ENCODE results near the gene ZNF324. TPM values are rescaled to one million over a fixed set of nuclear protein-coding genes. Genes with fewer than 3 reads are reported as not detected.

ZNF324 gene
- total RNA-seq, 1 donor from 2014 or later: 9.3 TPM

DNA sequence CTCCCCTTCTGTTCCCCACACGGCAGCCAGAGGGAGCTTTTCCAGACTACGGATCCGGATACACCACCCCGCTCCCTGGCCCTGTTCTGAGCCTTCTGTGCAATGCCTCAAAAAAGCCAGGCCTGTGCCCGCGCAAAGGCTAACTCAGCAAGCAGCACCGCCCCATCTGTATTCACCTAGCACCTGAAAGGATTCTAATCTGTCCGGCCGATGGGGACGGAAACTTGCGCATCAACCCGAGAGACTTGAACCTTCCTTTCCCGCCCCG, 52.1 kb downstream of the ZNF324 start:
- peak overlapping the region; percentile 86 for H3K27ac ChIP-seq (ENCODE audit: low read depth, low read length)
- peak overlapping the region; percentile 93 for H3K9ac ChIP-seq (ENCODE audit: low read length)
- peaks cover 24% of the 10 kb centered on the region for H3K4me1 Mint-ChIP-seq (ENCODE audit: low read depth, unreplicated experiment)
- H3K27me3 Mint-ChIP-seq (ENCODE audit: low read depth, unreplicated experiment): no peaks in the 10 kb centered on the region
- peaks cover 12% of the 10 kb centered on the region for H3K36me3 Mint-ChIP-seq (ENCODE audit: low read depth, unreplicated experiment)
- no peak for TF ChIP-seq EZH2 (IDR thresholded peaks at IDR 0.05; ENCODE audit: insufficient read depth, low read length)
- TF ChIP-seq, protein P1, sequence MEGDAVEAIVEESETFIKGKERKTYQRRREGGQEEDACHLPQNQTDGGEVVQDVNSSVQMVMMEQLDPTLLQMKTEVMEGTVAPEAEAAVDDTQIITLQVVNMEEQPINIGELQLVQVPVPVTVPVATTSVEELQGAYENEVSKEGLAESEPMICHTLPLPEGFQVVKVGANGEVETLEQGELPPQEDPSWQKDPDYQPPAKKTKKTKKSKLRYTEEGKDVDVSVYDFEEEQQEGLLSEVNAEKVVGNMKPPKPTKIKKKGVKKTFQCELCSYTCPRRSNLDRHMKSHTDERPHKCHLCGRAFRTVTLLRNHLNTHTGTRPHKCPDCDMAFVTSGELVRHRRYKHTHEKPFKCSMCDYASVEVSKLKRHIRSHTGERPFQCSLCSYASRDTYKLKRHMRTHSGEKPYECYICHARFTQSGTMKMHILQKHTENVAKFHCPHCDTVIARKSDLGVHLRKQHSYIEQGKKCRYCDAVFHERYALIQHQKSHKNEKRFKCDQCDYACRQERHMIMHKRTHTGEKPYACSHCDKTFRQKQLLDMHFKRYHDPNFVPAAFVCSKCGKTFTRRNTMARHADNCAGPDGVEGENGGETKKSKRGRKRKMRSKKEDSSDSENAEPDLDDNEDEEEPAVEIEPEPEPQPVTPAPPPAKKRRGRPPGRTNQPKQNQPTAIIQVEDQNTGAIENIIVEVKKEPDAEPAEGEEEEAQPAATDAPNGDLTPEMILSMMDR (IDR thresholded peaks at IDR 0.05; ENCODE audit: insufficient read depth, low read depth, low read length): peak; percentile 39
- H3K4me2 ChIP-seq (ENCODE audit: low read length): peak overlapping the region; percentile 96
- FAIRE-seq: no peak
- no peaks in the 10 kb centered on the region for H3K9me3 ChIP-seq (ENCODE audit: insufficient read depth, low read depth, low read length)
- H3K9me3 Mint-ChIP-seq (ENCODE audit: unreplicated experiment): no peaks in the 10 kb centered on the region
- peaks cover 2% of the 10 kb centered on the region for H3K36me3 ChIP-seq (ENCODE audit: insufficient read depth, low read length)
- H3K4me3 ChIP-seq (ENCODE audit: insufficient read depth, low read depth, low read length): peak overlapping the region; percentile 82
- peaks cover 47% of the 10 kb centered on the region for H3K79me2 ChIP-seq (ENCODE audit: insufficient read depth, low read length)
- peaks cover 20% of the 10 kb centered on the region for H4K20me1 ChIP-seq (ENCODE audit: insufficient read depth, low read length)
- peaks cover 13% of the 10 kb centered on the region for H3K4me1 ChIP-seq (ENCODE audit: insufficient read depth, low read length)
- peak overlapping the region; percentile 100 for H3K4me3 Mint-ChIP-seq (ENCODE audit: unreplicated experiment)
- peak overlapping the region; percentile 88 for H2AFZ ChIP-seq (ENCODE audit: low read depth, low read length)
- peak; percentile 60 for DNase-seq (ENCODE audit: low read depth)
- H3K27me3 ChIP-seq (ENCODE audit: insufficient read depth, low read length): no peaks in the 10 kb centered on the region
- H3K27ac Mint-ChIP-seq (ENCODE audit: unreplicated experiment): peak overlapping the region; percentile 94

DNA sequence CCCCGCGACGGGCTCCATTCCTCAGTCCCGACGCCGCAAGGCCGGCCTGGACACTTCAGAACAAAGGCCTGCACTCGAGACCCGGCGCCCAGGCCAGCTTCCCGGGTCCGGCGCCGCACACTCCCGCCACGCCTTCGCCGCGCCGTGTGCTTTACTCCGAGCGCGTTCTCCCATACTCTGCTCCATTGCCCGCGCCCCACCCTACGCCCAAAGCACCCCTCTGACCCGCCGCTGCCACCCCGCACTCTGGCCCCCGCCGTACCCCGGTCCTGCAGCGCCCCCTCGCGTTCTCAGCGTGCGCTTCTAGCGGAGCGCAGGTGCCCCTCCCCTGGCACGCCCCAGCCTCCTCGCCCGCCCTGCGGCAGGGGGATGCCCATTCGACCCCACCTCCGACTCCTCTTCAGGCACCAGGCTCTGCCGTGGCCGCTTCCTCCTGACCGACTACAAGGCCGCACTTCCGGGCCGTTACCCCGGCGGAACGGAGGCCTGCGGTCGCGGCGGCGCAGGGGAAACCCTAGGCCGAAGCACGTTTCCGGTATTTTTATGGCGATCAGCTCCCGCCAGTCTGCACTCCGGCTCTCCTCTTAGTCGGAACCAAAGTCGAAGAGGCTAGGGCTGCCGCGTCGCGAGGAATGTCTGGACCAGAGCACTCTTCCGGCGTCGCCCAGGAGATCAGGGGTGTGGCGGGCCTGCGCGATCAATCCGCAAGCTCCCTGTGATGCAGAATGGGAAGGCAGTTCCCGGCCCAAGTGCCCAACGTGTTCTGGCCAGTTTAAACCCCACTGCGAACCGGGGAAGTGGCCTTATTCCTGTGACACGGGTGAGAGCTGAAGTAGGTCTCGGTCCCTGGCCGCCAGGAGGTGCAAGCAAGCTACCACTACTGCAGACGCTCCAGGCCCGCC, 52.7 kb downstream of the ZNF324 start, which contains the start of gene ZBTB45:
Gene ZBTB45, minus strand, starts transcription at position 456 of the 902 bp plus-strand sequence. CDS start 2,137 bp downstream, outside the sequence.
- Histone ChIP-seq H4K20me1 (ENCODE audit: insufficient read depth, low read length) (peaks cover 20% of the 10 kb centered on the region), H3K79me2 (ENCODE audit: insufficient read depth, low read length) (peaks cover 44% of the 10 kb centered on the region), H3K9me3 (ENCODE audit: insufficient read depth, low read depth, low read length) (no peaks in the 10 kb centered on the region), H3K4me1 (ENCODE audit: insufficient read depth, low read length) (peaks cover 10% of the 10 kb centered on the region), H3K9ac (ENCODE audit: low read length) (peak within 1 kb of the TSS; percentile 93), H2AFZ (ENCODE audit: low read depth, low read length) (peak within 1 kb of the TSS; percentile 88), H3K36me3 (ENCODE audit: insufficient read depth, low read length) (peaks cover 2% of the 10 kb centered on the region), H3K4me2 (ENCODE audit: low read length) (peak within 1 kb of the TSS; percentile 96), H3K27ac (ENCODE audit: low read depth, low read length) (peak within 1 kb of the TSS; percentile 86), H3K27me3 (ENCODE audit: insufficient read depth, low read length) (no peaks in the 10 kb centered on the region), H3K4me3 (ENCODE audit: insufficient read depth, low read depth, low read length) (peak within 1 kb of the TSS; percentile 82)
- DNase-seq (ENCODE audit: low read depth) (peak; percentile 94), FAIRE-seq (no peak)
- Mint-ChIP-seq H3K9me3 (ENCODE audit: unreplicated experiment) (no peaks in the 10 kb centered on the region), H3K4me1 (ENCODE audit: low read depth, unreplicated experiment) (peaks cover 24% of the 10 kb centered on the region), H3K27me3 (ENCODE audit: low read depth, unreplicated experiment) (no peaks in the 10 kb centered on the region), H3K36me3 (ENCODE audit: low read depth, unreplicated experiment) (peaks cover 12% of the 10 kb centered on the region), H3K4me3 (ENCODE audit: unreplicated experiment) (peak within 1 kb of the TSS; percentile 100), H3K27ac (ENCODE audit: unreplicated experiment) (peak within 1 kb of the TSS; percentile 94)
- no peak for TF ChIP-seq EZH2 (IDR thresholded peaks at IDR 0.05; ENCODE audit: insufficient read depth, low read length)
- TF ChIP-seq, protein P1 (IDR thresholded peaks at IDR 0.05; ENCODE audit: insufficient read depth, low read depth, low read length): peak; percentile 17

DNA sequence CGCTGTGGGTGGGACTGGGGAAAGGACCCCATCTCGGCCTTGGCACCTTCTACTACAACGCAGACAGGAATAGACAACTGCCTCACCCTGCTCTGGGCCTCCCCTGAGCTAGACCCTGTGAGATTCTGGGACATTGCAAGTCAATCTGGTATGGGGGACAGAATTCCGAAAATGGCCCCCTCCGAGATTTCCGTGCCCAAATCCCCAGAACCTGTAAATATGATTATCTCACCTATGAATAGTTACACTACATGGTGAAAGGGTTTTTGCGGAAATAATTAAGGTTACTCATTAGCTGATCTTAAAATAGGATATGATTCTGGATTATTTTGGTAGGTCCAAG, 53.3 kb downstream of the ZNF324 start:
- peaks cover 12% of the 10 kb centered on the region for H3K36me3 Mint-ChIP-seq (ENCODE audit: low read depth, unreplicated experiment)

More for the DNA sequence above, 53.3 kb downstream of the ZNF324 start:
- FAIRE-seq (no peak), DNase-seq (ENCODE audit: low read depth) (no peak)
- Histone ChIP-seq H4K20me1 (ENCODE audit: insufficient read depth, low read length) (peaks cover 20% of the 10 kb centered on the region), H3K4me3 (ENCODE audit: insufficient read depth, low read depth, low read length) (peak overlapping the region; percentile 82), H3K79me2 (ENCODE audit: insufficient read depth, low read length) (peaks cover 40% of the 10 kb centered on the region), H3K9me3 (ENCODE audit: insufficient read depth, low read depth, low read length) (no peaks in the 10 kb centered on the region), H3K27me3 (ENCODE audit: insufficient read depth, low read length) (no peaks in the 10 kb centered on the region), H3K27ac (ENCODE audit: low read depth, low read length) (peak overlapping the region; percentile 86), H3K36me3 (ENCODE audit: insufficient read depth, low read length) (peaks cover 2% of the 10 kb centered on the region), H3K9ac (ENCODE audit: low read length) (peak overlapping the region; percentile 93), H3K4me1 (ENCODE audit: insufficient read depth, low read length) (peaks cover 10% of the 10 kb centered on the region), H2AFZ (ENCODE audit: low read depth, low read length) (peak overlapping the region; percentile 88), H3K4me2 (ENCODE audit: low read length) (peak overlapping the region; percentile 96)
- no peaks in the 10 kb centered on the region for H3K9me3 Mint-ChIP-seq (ENCODE audit: unreplicated experiment)
- TF ChIP-seq EZH2 (IDR thresholded peaks at IDR 0.05; ENCODE audit: insufficient read depth, low read length): no peak
- TF ChIP-seq, protein P1 (IDR thresholded peaks at IDR 0.05; ENCODE audit: insufficient read depth, low read depth, low read length): no peak
- H3K4me3 Mint-ChIP-seq (ENCODE audit: unreplicated experiment): peak overlapping the region; percentile 100
- H3K27me3 Mint-ChIP-seq (ENCODE audit: low read depth, unreplicated experiment): no peaks in the 10 kb centered on the region
- H3K4me1 Mint-ChIP-seq (ENCODE audit: low read depth, unreplicated experiment): peaks cover 21% of the 10 kb centered on the region
- H3K27ac Mint-ChIP-seq (ENCODE audit: unreplicated experiment): peak overlapping the region; percentile 94
